B cell (primary cell): ENCODE measurements around the gene HOXA9. TPM values are rescaled to one million over a fixed set of nuclear protein-coding genes. Genes with fewer than 3 reads are reported as not detected.

Source experiments
- ATAC-seq: fragments of 200-7000 bp; cut with Tn5 transposase; one replicate; pipeline ENCODE4 v1.10.0; 2021; ENCODE audit warnings: low read depth, mild to moderate bottlenecking, moderate number of reproducible peaks, moderate library complexity
- CTCF ChIA-PET: fragments of 350-600 bp; sonication (Branson Sonifier 250); formaldehyde crosslinking; loops from one replicate; lab custom pipeline; 2021; ENCODE audit warnings: antibody characterized with exemption, inconsistent platforms; lab: Charles Lee
- POLR2A ChIA-PET: fragments of 350-600 bp; sonication (Branson Sonifier 250); formaldehyde crosslinking; loops from one replicate; lab custom pipeline; 2021; ENCODE audit warnings: antibody characterized with exemption; lab: Charles Lee
- DNase-seq: peaks from one replicate; pipeline ENCODE4 v3.0.0; 2013
- H2AFZ ChIP-seq: 2 replicates; pipeline ENCODE4 v1.6.1; 2012; ENCODE audit warnings: mild to moderate bottlenecking, low read depth, low read length; ENCODE audit not compliant: insufficient read depth, poor library complexity, severe bottlenecking
- H3K27ac ChIP-seq, 2 donors: 1 replicate in 1 of 2; 2 replicates in 1 of 2; pipeline ENCODE4 v1.5.1; 2012 to 2013; ENCODE audit warnings: low read length in 2 of 2, mild to moderate bottlenecking in 2 of 2, moderate library complexity in 1 of 2
- H3K27me3 ChIP-seq, 4 experiments: fragments of 200-600 bp in 1 of 4; sonication (generic) in 1 of 4; replicated peaks in 1 of 4; 1 replicate in 2 of 4; 2 replicates in 2 of 4; pipeline versions ENCODE4 v1.6.1 to v1.7.0; 2013 to 2016; ENCODE audit warnings: low read length in 3 of 4, mild to moderate bottlenecking in 2 of 4, mixed read lengths in 1 of 4, moderate library complexity in 1 of 4; ENCODE audit not compliant: insufficient read depth in 4 of 4, control insufficient read depth in 3 of 4; ENCODE audit errors: control extremely low read depth in 1 of 4
- H3K36me3 ChIP-seq, 2 experiments: replicated peaks in 1 of 2; 1 replicate in 1 of 2; 2 replicates in 1 of 2; pipeline versions ENCODE4 v1.6.1 to v1.7.1; 2013; ENCODE audit warnings: low read length in 1 of 2; ENCODE audit not compliant: insufficient read depth in 2 of 2, control insufficient read depth in 1 of 2; ENCODE audit errors: control extremely low read depth in 1 of 2, extremely low read depth in 1 of 2
- H3K4me1 ChIP-seq, 2 donors: fragments of 200-600 bp in 1 of 2; sonication (generic) in 1 of 2; 1 replicate in 1 of 2; 2 replicates in 1 of 2; pipeline versions ENCODE4 v1.5.1 to v1.6.1; 2013 to 2017; ENCODE audit warnings: low read length in 2 of 2; ENCODE audit not compliant: control insufficient read depth in 2 of 2, insufficient read depth in 2 of 2
- H3K4me2 ChIP-seq: replicated peaks from 2 replicates; pipeline ENCODE3; 2012; ENCODE audit warnings: mild to moderate bottlenecking, low read depth, low read length; ENCODE audit not compliant: poor library complexity, severe bottlenecking
- H3K4me3 ChIP-seq, 5 experiments: fragments of 200-600 bp in 1 of 5; sonication (generic) in 1 of 5; 1 replicate in 3 of 5; 2 replicates in 2 of 5; pipeline versions ENCODE4 v1.5.1 to v1.7.0; 2011 to 2016; ENCODE audit warnings: low read length in 4 of 5, mild to moderate bottlenecking in 4 of 5, low read depth in 2 of 5, control low read depth in 1 of 5, moderate library complexity in 1 of 5; ENCODE audit not compliant: insufficient read depth in 1 of 5; ENCODE audit errors: control extremely low read depth in 1 of 5, extremely low read depth in 1 of 5
- H3K79me2 ChIP-seq: fragments of 200-600 bp; sonication (generic); one replicate; pipeline ENCODE4 v1.6.0; 2016; ENCODE audit warnings: low read length; ENCODE audit not compliant: control insufficient read depth, insufficient read depth
- H3K9ac ChIP-seq: fragments of 200-600 bp; sonication (generic); 2 replicates; pipeline ENCODE4 v1.6.1; 2017; ENCODE audit warnings: mild to moderate bottlenecking, low read length, moderate library complexity
- H3K9me3 ChIP-seq, 3 donors: one replicate each; pipeline versions ENCODE4 v1.6.1 to v1.7.1; 2013; ENCODE audit warnings: low read length in 2 of 3; ENCODE audit not compliant: control insufficient read depth in 2 of 3, insufficient read depth in 1 of 3; ENCODE audit errors: control extremely low read depth in 1 of 3
- H4K20me1 ChIP-seq: 2 replicates; pipeline ENCODE4 v1.6.0; 2012; ENCODE audit warnings: mild to moderate bottlenecking, low read length; ENCODE audit not compliant: insufficient read depth, control insufficient read depth, poor library complexity, severe bottlenecking
- H3K27ac Mint-ChIP-seq: one replicate; pipeline ENCODE4 v1.8.0; 2021; ENCODE audit warnings: mixed read lengths
- H3K27me3 Mint-ChIP-seq: one replicate; pipeline ENCODE4 v1.8.0; 2021; ENCODE audit warnings: mixed read lengths
- H3K4me1 Mint-ChIP-seq: one replicate; pipeline ENCODE4 v1.8.0; 2021; ENCODE audit warnings: mixed read lengths
- H3K4me3 Mint-ChIP-seq: one replicate; pipeline ENCODE4 v1.8.0; 2021; ENCODE audit warnings: mixed read lengths
- H3K9me3 Mint-ChIP-seq: one replicate; pipeline ENCODE4 v1.8.0; 2022; ENCODE audit warnings: mixed read lengths; ENCODE audit not compliant: insufficient read depth
- EZH2 ChIP-seq: IDR thresholded peaks from 2 replicates; pipeline ENCODE4 v1.6.1; 2012; ENCODE audit warnings: borderline replicate concordance, low read depth, mild to moderate bottlenecking, moderate library complexity, low read length; ENCODE audit not compliant: insufficient read depth, poor library complexity, severe bottlenecking
- WGBS: methylation state at CpG from one replicate; pipeline ENCODE4 v1.1.5; 2013; ENCODE audit warnings: missing lambda C conversion rate; ENCODE audit not compliant: insufficient coverage; 5-methylcytosine and 5-hydroxymethylcytosine counted together
- intact Hi-C: fragments of 100-400 bp; cut with micrococcal nuclease; formaldehyde crosslinking; loops from one replicate; pipeline ENCODE4 v1.10.0; 2022
- polyA plus RNA-seq: library from polyadenylated mRNA; depleted of rRNA; stranded (reverse); fragments of >200 nt; gene quantifications from 2 replicates; pipeline ENCODE4 v1.2.3, GENCODE V29; 2012
- total RNA-seq, 2 donors: library from RNA; stranded (reverse); fragments of 120-200 nt in 1 of 2; gene quantifications; 1 replicate in 1 of 2; 2 replicates in 1 of 2; pipeline versions ENCODE4 v1.2.3 to v1.2.4, GENCODE V29; 2013 to 2022
- TF ChIP-seq, protein P1 (sequence below): fragments of 200-600 bp; IDR thresholded peaks from one replicate; pipeline ENCODE4 v1.8.0; 2022; ENCODE audit warnings: antibody characterized with exemption, mild to moderate bottlenecking

HOXA9 gene
- total and polyA plus RNA-seq, 2 donors (not counting 1 experiment from before 2014, with no cell fraction given), result 0.07 TPM; not detected in 1

DNA sequence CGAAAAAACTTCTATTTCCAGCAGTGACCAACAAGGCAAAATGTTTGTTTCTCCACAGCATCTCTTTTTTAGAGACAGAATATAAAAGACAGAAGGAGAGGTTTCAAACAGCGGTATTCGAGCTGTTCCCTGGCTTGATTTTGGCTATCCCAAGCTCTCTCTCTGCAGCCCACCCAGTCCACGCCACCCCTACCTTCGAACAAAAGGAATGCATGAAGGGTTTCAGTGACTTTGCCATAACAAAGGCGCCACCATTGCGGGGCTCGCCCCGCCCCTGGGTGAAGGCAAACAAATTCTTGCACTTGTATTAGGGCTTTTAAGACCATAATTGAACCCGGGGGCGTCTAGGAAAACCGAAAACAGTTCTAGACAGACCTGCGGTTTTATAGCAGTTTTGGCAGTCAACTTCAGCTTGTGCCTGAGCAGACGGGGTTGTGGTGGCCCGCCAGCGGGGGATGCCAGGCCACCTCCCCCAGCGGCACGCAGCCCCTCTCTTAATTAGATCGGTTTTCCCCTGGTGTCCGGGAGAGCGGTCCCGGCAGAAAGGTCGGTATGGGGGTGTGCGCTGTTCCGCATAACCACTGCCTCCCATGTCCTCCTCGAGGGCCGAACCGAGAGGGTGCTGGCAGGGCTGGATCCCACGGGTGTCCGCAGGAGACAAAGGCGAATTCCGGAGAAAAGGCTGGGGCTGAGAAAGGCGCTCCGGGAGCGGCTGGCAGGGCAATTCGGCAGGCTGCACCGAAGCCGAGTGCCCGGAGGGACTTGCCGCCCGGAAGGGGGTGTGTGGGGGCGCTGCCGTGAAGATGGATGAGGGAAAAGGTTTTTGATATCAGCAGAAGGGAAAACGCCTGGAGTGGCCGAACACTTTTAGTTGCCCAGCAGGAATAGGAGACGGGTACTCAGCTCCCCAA lies 22.4 kb upstream of the HOXA9 start:
- H3K4me1 Mint-ChIP-seq, result peaks cover 50% of the 10 kb centered on the region
- H3K27ac Mint-ChIP-seq, result peak overlapping the region; percentile 6
- Histone ChIP-seq H3K4me1 (peaks cover 59 to 81% of the 10 kb centered on the region in 2 donors), H3K9ac (no peak overlapping the region), H3K27me3 (peaks cover 0 to 97% (median 84%) of the 10 kb centered on the region in 4 experiments), H3K36me3 (no peaks in the 10 kb centered on the region), H3K4me2 (peak overlapping the region; percentile 56), H3K79me2 (no peaks in the 10 kb centered on the region), H4K20me1 (no peaks in the 10 kb centered on the region), H3K4me3 (peak overlapping the region in 1 of 5 experiments; percentile 13), H2AFZ (no peak overlapping the region), H3K27ac (no peak overlapping the region), H3K9me3 (peaks cover 0 to 80% (median 9%) of the 10 kb centered on the region in 3 donors)
- intact Hi-C loops, result loop anchor here (5.0 kb wide), 1 partner anchor 35 kb away; the partner anchor contains the start of gene HOXA3
- ChIA-PET POLR2A (no interaction called here), CTCF (interaction anchor here (0.8 to 5.9 kb wide), 8 partner anchors 8 to 832 kb away, joined by 3 to 28 read pairs (median 3); partner anchors contain the start of gene HOXA13)
- H3K27me3 Mint-ChIP-seq, result peaks cover 81% of the 10 kb centered on the region
- 9% methylated on average over 45 of the region's 46 CpGs for WGBS
- no peak for TF ChIP-seq EZH2
- TF ChIP-seq, protein P1, sequence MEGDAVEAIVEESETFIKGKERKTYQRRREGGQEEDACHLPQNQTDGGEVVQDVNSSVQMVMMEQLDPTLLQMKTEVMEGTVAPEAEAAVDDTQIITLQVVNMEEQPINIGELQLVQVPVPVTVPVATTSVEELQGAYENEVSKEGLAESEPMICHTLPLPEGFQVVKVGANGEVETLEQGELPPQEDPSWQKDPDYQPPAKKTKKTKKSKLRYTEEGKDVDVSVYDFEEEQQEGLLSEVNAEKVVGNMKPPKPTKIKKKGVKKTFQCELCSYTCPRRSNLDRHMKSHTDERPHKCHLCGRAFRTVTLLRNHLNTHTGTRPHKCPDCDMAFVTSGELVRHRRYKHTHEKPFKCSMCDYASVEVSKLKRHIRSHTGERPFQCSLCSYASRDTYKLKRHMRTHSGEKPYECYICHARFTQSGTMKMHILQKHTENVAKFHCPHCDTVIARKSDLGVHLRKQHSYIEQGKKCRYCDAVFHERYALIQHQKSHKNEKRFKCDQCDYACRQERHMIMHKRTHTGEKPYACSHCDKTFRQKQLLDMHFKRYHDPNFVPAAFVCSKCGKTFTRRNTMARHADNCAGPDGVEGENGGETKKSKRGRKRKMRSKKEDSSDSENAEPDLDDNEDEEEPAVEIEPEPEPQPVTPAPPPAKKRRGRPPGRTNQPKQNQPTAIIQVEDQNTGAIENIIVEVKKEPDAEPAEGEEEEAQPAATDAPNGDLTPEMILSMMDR, result no peak
- ATAC-seq, result no peak
- H3K9me3 Mint-ChIP-seq, result no peaks in the 10 kb centered on the region
- peak overlapping the region; percentile 53 for H3K4me3 Mint-ChIP-seq
- DNase-seq, result peak; percentile 40
